Esophagus muscularis mucosa (tissue), 4 donors: ENCODE results near the gene ELK4. TPM values are rescaled to one million over a fixed set of nuclear protein-coding genes. Genes with fewer than 3 reads are reported as not detected.

ENCODE experiments used
- DNase-seq: peaks from one replicate; pipeline ENCODE4 v3.0.0-alpha.2; 2017; ENCODE audit errors: extremely low spot score
- H3K27ac ChIP-seq, 4 donors: fragments of 200-600 bp; sonication (generic); replicated peaks in 1 of 4; 1 replicate in 3 of 4; 2 replicates in 1 of 4; pipeline ENCODE4 v1.5.1; 2016 to 2019; ENCODE audit warnings: mild to moderate bottlenecking in 1 of 4
- H3K27me3 ChIP-seq, 4 donors: fragments of 200-600 bp; sonication (generic); one replicate each; pipeline versions ENCODE4 v1.5.1 to v1.6.0; 2016 to 2019
- H3K36me3 ChIP-seq, 4 donors: fragments of 200-600 bp; sonication (generic); one replicate each; pipeline ENCODE4 v1.5.1; 2016 to 2019
- H3K4me1 ChIP-seq, 4 donors: fragments of 200-600 bp; sonication (generic); one replicate each; pipeline ENCODE4 v1.5.1; 2016 to 2019
- H3K4me3 ChIP-seq, 4 donors: fragments of 200-600 bp; sonication (generic); 1 replicate in 2 of 4; 2 replicates in 2 of 4; pipeline ENCODE4 v1.5.1; 2016 to 2019; ENCODE audit warnings: mild to moderate bottlenecking in 4 of 4, moderate library complexity in 1 of 4
- H3K9me3 ChIP-seq, 4 donors: fragments of 200-600 bp; sonication (generic); 1 replicate in 3 of 4; 2 replicates in 1 of 4; pipeline ENCODE4 v1.5.1; 2016 to 2019
- CTCF ChIP-seq, 3 experiments: fragments of 200-600 bp in 2 of 3; fragments of 450-650 bp in 1 of 3; sonication (generic) in 2 of 3; IDR thresholded peaks; one replicate each; pipeline ENCODE4 v1.5.1; 2017 to 2019; ENCODE audit warnings: antibody characterized with exemption in 3 of 3, mild to moderate bottlenecking in 2 of 3, moderate library complexity in 1 of 3
- EP300 ChIP-seq: sonication (generic); formaldehyde crosslinking; IDR thresholded peaks from one replicate; pipeline ENCODE4 v1.6.1; 2017; ENCODE audit warnings: antibody characterized with exemption
- POLR2A ChIP-seq: fragments of 450-650 bp; IDR thresholded peaks from one replicate; pipeline ENCODE4 v1.6.1; 2017; ENCODE audit warnings: antibody characterized with exemption, moderate library complexity, mild to moderate bottlenecking, low read depth
- POLR2AphosphoS5 ChIP-seq, 2 donors: sonication (generic); formaldehyde crosslinking; IDR thresholded peaks; one replicate each; pipeline ENCODE4 v1.6.1; 2017; ENCODE audit warnings: antibody characterized with exemption in 2 of 2
- WGBS: methylation state at CpG from one replicate; pipeline ENCODE4 v1.1.5; 2018; 5-methylcytosine and 5-hydroxymethylcytosine counted together
- intact Hi-C: fragments of 100-400 bp; cut with DNase I; formaldehyde crosslinking; loops from one replicate; pipeline ENCODE4 v1.15.1; 2023
- total RNA-seq, 4 donors: library from RNA; depleted of rRNA; stranded (reverse); fragments of >200 nt; gene quantifications; one replicate each; pipeline versions ENCODE4 v1.1.0 to v1.2.1, GENCODE V29; 2016

Gene ELK4
- 10 to 100 TPM; 18.7 to 23.2 (median 20.5) TPM for total RNA-seq

GRCh38 chr1:205631768-205632668 lies at the start of gene ELK4:
TSS of gene ELK4 (minus strand) at chr1:205632011. CDS start at chr1:205623882, 8,129 bp downstream.
- intact Hi-C loops, result loop anchor here (1.0 kb wide), 1 partner anchor 38 kb away; no protein-coding TSS in a partner anchor
- DNase-seq, result peak; percentile 99
- Histone ChIP-seq H3K36me3 (no peaks in the 10 kb centered on the region), H3K27me3 (no peaks in the 10 kb centered on the region), H3K4me1 (peaks cover 32 to 47% (median 39%) of the 10 kb centered on the region in 4 donors), H3K4me3 (peak within 1 kb of the TSS; percentile 73 to 89 (median 81)), H3K9me3 (no peaks in the 10 kb centered on the region), H3K27ac (peak within 1 kb of the TSS; percentile 96 to 98 (median 96))
- peak; percentile 97 to 98 for TF ChIP-seq POLR2AphosphoS5 (IDR thresholded peaks at IDR 0.05)
- peak; percentile 74 to 87 (median 75) for TF ChIP-seq CTCF (IDR thresholded peaks at IDR 0.05)
- peak; percentile 70 for TF ChIP-seq POLR2A
- TF ChIP-seq EP300, result no peak
- 5% methylated on average over 7 of the region's 83 CpGs for WGBS

GRCh38 chr1:205681364-205681763 lies 49.6 kb upstream of the ELK4 start:
- WGBS, result 89% methylated on average over 3 of the region's 3 CpGs
- DNase-seq, result no peak
- Histone ChIP-seq H3K36me3 (no peaks in the 10 kb centered on the region), H3K4me3 (no peak overlapping the region), H3K9me3 (no peaks in the 10 kb centered on the region), H3K27me3 (no peaks in the 10 kb centered on the region), H3K27ac (no peak overlapping the region), H3K4me1 (peaks cover 18 to 21% (median 21%) of the 10 kb centered on the region in 4 donors)
- intact Hi-C loops, result no loop called here
- TF ChIP-seq POLR2A (no peak), POLR2AphosphoS5 (IDR thresholded peaks at IDR 0.05) (no peak), CTCF (IDR thresholded peaks at IDR 0.05) (no peak), EP300 (no peak)

DNA sequence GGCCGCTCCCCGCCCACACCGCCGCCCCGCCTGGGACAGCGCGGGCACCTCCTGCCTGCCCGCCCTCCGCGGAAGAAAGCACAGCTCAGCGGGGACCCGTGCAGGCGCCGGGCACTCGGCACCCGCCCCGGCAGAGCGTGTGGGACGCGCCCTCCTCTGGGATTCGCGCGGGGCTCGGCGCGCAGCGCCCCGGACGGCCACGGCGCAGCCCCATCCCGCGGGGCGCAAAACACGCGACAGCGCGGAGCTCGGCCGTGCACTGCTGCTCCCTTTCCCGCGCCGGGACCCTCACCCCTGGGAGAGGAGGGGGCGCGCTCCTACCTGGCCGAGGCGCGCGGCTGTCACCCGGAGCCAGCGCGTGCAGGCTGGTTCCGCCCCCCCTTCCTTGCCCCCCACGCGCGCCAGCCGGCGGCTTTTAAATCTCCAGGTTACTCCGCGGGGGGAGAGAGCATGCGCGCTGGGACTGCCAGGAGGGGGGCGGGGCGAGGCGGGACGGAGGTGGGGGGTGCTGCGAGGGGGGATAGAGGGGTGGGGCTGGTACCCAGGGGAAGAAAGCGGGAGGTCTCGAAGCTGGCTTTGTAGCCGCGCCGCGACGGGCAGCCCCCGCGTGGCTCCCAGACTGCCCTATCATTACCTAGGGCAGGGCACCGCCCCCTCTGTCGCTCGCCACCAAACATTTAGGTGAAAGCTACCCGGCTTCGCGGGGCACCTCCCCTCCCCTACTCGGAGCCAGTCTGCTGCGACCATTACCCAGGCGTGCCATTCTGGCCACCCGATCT lies 48.5 kb upstream of the ELK4 start, which contains the start of gene SLC45A3:
SLC45A3 (minus strand) TSS at position 437 of the 779 bp plus-strand sequence. CDS start 15,853 bp downstream, outside the sequence.
- TF ChIP-seq CTCF (IDR thresholded peaks at IDR 0.05), result no peak
- TF ChIP-seq POLR2A, result no peak
- no peak for TF ChIP-seq POLR2AphosphoS5 (IDR thresholded peaks at IDR 0.05)
- TF ChIP-seq EP300, result no peak
- H3K36me3 ChIP-seq, result no peaks in the 10 kb centered on the region
- DNase-seq, result no peak
- no peaks in the 10 kb centered on the region for H3K9me3 ChIP-seq
- H3K27me3 ChIP-seq, result no peaks in the 10 kb centered on the region
- WGBS, result 3% methylated on average over 27 of the region's 86 CpGs
- H3K4me1 ChIP-seq, result peaks cover 18 to 21% (median 21%) of the 10 kb centered on the region in 4 donors
- intact Hi-C loops, result no loop called here
- H3K27ac ChIP-seq, result peak within 1 kb of the TSS; percentile 18 to 41 (median 40)
- peak within 1 kb of the TSS; percentile 68 to 71 (median 70) for H3K4me3 ChIP-seq

DNA sequence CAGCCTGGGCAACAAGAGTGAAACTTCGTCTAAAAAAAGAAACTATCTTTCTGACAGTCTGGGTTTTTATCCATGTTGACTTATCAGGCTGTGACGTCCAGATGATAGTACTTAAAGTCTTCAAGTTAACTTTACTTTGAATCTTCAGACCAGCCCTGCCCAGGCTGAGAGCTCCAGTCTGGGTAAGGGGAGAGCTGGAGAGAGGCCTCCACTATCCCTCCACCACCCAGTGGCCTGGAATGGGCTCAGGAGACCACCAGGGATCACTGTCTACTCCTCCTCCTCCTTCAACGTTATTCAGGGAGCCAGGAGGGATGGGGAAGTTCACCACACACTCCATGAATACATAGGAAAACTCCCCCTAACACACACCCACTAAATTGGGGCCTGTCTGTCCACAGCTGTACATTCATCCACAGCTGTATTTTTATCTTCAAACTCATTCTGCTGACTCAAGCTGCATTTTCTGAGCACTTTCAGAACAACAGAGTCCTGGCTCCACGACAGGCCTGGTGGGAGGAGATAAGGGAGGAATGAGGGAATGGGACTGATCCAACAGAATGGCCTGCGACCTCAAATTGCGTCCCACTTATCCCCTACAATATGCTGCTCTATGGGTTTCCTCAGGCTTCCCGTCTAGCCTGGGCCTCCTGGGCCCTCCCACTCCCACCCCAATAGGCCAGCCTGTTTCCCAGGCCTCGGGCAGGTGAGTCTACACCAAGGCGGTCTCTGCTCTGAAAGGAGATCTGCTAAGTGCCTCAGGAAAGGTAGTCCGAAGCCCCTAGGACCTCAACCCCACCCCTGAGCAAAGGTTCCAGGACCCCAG lies 46.7 kb upstream of the ELK4 start:
- no peak for DNase-seq
- no peak overlapping the region for H3K27ac ChIP-seq
- H3K27me3 ChIP-seq, result no peaks in the 10 kb centered on the region
- intact Hi-C loops, result no loop called here
- H3K9me3 ChIP-seq, result no peaks in the 10 kb centered on the region
- H3K4me1 ChIP-seq, result peaks cover 18 to 21% (median 21%) of the 10 kb centered on the region in 4 donors
- 74% methylated on average over 10 of the region's 10 CpGs for WGBS
- TF ChIP-seq POLR2AphosphoS5 (IDR thresholded peaks at IDR 0.05) (no peak), POLR2A (no peak), CTCF (IDR thresholded peaks at IDR 0.05) (no peak), EP300 (no peak)
- no peaks in the 10 kb centered on the region for H3K36me3 ChIP-seq
- peak overlapping the region; percentile 68 to 71 (median 70) for H3K4me3 ChIP-seq
